ENCODE results near the gene GGTA1.
A peak's percentile ranks its signal among the peaks of the same experiment; 100 is the strongest.
"Not testable (repeated sequence)": the region's sequence is repeated elsewhere in the genome, so short reads cannot be mapped to it uniquely, and the experiment has no call there.

The GGTA1 gene

DNA sequence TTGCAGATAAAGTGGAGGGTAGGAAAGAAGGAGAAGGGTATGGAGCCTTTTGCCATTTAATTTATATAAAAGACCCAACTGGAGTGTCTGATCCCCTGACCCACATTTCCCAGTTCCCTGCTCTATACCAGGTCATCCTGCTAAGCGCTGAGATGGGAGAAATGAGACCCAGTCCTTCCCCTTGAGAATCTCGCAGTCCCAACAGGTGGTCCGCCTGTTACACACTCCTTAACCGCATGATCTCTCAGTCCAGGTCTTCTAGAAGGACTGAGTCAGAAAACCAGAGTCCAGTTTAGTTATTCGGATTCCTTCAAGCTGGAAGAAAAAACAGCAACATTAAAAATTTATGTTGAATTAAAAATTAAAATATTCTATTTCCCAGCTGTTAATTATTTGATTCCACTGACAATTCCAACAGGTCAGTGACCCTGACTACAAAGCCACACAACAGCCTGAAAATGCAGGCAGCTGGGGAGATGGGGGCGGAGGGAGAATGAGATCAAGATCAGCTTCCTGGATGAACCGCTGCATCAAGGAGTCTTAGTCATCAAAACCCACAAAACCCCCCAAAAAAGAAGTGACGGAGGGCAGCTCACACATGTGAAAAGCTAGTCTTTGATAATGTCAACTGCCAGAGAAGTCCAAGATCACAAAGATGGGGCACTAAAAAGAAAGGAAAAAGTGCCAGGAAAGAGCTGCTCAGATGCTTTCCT, 44.0 kb downstream of the GGTA1 start:
- peak; percentile 63 for DNase-seq

DNA sequence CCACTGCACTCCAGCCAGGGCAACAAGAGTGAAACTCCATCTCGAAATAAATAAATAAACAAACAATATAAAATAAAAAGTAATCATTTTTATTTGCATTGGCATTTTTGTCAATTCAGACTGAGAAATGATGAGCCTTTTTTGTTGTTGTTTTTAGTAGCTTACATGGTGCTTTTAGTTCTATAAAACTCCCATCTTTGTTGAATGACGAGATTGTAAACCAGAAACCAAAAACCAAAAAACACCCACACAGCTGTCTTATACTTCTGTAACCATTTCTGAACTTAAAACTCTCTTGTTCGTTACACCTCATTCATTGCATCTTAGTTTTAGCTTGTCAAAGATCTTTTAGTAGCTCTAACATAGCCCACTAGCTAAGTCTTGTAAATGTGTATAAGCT, 44.7 kb downstream of the GGTA1 start:
- DNase-seq = peak; percentile 3

DNA sequence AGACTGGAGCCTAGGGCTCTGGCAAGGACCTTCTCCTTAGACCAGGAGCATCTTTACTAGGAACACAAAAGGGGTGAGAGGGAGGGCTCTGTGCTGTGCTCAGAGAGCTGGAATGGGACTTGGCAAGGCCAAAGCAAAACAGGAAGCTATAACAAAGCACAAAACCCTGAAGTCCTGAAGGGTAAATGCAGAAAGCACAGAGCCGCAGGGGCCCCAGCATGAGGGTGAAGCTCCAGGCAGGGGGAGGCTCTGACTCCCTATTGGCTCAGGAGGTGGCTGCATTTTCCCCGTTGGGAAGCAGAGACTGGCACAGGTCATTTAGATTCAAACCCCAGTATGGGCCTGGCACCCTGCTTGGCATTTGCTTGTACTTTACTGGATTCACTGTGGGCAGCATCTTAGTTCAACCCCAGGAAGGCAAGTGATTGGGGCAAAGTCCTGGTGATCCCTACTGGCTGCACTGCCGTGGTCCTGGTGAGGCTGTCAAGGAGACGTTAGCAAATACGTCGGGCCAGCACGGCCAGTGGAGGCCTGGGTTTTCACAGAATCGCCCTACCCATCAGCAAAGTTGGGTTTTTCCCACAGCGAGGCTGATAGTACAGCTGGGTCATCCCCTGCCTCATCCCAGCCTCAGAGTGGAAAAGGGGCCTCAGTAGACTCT, 46.3 kb downstream of the GGTA1 start:
- DNase-seq = no peak

DNA sequence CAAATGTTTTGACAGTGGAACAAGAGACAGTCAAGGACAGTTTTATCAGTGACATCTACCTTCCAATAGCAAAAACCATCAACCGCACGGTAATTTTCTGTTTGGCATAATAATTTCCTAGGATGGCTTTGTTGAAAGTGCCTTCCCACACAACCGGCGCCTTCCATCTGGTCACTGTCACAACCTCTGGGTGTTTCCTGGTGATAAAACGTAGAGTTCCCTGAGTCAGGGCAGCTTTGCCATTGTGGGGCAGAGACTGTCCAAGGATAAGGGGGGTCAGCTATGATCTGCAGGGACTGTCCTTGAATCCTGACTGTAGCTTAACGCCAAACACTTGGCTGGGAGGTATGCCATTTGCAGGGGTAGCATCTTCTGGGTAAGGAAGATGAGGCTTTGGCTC, 47.6 kb downstream of the GGTA1 start:
- DNase-seq = no peak

DNA sequence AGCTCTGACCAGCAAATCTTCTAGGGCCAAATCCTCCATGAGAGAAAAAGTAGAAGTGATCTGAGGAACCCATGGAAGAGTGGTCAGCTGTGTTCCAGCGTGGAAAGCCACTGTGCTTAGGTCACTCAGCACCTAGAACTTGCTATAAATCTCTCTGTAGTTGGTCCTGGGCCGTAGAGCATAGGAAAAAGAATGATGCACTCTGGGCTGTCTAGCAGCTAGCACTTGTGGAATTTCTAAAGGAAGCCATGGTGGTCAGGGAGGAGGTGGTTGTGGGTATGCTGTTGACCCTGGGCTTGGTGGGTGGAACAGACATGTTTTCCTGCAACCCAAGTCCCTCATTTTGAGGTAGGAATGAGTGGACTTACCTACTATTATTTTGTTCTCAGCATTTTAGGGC, 48.1 kb downstream of the GGTA1 start:
- no peak for DNase-seq

DNA sequence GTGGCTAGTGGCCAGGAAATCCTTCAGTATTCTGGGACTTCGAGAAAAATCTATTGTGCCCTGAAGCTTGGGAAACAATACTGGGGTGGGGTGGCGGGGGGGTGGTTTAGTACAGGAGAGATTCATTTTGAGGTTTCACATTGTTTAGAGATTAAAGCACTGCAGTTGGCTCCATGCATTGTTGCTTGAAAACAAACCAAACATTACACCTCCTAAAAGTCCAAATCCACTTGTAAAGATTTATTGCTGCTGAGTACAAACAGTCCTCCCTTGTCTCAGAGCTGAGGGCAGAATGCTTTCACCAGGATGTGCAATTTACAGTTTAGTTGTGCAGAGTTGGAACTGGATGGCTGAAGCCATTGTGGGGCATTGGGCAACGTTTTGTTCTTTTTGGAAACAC, 49.4 kb downstream of the GGTA1 start:
- DNase-seq = no peak

DNA sequence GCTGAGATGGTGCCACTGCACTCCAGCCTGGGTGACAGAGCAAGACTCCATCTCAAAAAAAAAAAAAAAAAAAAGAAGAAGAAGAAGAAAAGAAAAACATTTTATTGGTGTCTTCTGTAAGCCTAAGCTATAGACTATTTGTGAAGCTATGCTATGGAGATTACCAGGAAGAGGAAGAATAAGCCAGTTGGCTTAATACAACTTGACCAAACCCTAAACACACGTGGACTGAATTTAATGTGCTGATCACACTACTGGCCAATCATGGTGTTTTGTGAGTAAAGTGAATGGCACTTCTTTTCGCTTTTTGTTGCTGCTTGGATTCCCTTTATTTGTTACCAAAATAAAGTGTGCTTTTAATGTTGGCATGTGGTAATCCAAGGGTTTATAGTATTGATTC, 49.9 kb downstream of the GGTA1 start:
- no peak for DNase-seq

DNA sequence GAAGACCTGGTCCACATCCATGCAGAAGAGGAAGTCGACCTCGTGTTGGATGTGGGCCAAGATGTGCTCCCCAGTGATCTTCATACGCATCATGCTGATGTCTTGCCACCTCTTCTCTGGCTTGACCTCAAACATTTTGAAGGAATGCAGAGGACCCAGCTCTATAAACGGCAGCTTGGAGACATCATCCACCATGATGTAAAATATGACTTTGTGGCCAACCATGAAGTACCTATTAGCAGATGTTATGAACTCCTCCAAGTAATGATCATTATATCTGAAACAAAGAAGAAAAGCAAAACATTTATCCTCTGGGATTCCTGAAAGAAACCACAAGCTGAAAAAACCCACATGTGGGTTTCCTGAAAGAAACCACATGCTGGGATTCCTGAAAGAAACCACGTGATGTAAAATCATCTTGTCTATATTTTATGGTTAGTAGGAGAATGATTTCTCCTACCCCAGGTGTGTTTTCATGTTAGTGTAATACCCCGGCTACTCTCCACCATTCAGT, 52.3 kb downstream of the GGTA1 start:
- peak; percentile 2 for DNase-seq

DNA sequence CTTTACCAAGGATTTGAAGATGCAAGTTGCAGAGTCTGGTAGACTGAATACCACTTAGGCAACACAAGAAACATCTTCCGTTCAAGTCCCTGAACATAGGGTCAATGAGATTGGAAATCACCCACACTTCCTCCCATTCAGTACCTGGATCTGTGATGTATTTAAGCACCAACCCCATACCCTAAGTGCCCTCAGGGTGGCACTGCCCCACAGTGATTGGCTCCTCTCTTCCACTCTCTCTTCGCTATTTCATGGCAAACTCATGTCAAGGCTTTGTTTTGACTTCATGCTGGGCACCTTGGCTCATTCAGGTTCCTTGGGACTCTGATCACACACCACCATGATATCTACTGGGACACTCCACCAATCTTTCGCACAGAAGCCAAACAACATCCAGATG, 53.7 kb downstream of the GGTA1 start:
- no peak for DNase-seq

DNA sequence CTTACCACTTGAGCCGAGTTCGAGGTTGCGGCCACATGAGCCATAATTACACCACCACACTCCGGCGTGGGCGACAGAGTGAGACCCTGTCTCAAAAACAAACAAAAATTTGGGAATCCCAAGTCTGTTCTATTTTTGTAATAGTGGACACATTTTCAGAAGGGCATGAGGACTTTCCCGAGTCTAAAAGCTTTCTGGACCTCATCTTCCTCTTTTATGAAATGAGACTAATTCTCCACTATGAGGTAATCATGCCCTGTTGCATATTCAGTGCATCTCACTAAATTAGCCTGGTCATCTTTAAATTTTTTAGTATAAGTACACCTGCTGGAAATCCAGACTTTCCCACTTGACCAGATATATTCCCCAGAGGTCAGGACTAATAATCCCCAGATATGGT, 55.7 kb downstream of the GGTA1 start:
- DNase-seq = no peak

DNA sequence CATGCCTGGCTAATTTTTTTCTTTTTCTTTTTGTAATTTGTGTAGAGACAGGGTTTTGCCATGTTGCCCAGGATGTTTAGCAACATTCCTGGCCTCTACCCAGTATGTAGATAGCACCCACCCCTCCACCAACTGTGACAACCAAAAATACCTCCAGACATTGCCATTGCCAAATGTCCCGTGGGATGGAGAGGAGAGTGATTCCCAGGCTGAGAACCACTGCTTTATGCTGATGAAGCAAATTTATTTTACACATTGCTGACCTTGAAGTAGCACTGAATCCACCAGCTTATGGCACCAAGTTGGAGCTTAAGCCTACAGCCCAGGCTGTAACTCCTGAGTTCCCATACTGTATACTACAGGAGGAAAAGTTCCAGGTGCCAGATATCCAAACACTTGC, 58.5 kb downstream of the GGTA1 start:
- DNase-seq = no peak

DNA sequence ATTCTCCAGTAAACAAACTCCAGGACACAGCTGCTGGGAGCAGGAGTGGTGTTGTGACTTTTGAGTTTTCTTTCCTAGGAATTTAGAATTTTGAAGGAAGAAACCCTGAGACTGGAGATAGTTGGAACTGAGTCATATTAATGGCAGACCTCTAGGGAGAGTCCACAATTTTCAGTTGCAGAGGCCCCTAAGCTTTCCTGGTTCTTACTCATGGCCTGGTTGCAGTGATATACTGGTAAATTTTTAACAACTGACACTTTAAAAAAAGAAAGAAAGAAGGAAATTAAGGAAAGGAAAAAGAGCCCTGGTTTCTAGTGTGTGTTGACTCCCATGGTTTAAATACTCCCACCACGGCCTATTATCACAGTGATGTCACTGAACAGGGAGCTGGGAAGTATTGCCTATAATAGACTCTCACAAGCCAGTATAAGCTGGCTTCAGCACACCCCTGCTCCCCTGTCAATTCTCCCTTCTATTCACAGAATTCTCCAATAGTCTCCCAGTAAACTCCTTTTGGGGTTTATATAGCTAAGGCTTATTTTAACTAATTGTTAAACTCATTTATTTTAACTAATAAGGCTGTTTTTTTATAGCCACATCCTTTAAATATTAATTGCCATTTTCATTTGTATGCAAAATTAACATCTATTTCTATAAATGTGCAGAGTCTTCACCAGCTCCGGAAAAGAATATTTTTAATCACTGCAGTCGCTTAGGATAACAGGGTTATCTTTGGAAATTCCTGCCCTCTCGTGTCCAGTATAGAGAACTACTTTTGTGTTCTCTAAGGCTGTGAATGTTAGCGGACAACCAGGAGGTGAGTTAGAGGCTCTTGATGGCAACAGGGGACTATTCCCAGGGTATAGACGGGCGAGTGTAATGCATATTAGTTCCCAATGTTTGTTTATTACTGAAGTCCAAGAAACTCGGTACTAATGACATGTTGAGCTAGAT, 59.7 kb downstream of the GGTA1 start:
- no peak for DNase-seq

DNA sequence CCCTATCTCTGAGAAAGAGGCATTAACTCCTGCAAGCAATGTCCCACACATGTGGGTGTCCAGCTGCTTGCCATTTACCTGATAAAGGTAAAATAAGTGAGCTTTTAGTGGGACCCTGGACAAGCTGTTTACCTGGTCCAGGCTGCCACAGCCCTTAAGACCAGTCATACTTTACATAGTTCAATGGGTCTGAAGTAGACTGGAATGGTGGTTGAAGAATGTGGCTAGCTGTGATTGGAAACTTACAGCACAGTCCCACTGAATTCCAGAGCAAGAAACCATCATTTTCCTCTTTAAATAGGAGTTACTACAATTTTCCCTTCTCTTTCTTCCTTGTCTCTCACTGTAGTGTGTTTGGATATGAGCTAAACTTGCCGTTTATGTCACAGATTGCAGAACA, 60.6 kb downstream of the GGTA1 start:
- DNase-seq = no peak

DNA sequence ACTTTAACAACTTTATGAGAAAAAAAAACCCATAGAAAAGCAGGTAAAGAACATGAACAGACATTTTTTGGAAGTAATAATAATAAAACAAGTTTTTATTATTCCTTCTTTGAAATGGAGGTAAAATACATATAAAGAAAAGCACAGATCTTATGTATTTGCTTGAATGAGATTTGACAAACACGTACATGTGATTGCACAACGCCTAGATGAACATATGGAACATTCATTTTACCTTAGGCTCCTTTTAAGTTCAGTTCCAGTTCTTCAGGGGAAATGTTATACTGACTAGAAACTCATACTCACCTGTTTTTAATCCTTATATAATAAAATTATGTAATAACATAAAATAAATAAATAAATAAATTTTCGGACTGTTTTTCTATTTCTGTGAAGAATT, 61.8 kb downstream of the GGTA1 start:
- no peak for DNase-seq

DNA sequence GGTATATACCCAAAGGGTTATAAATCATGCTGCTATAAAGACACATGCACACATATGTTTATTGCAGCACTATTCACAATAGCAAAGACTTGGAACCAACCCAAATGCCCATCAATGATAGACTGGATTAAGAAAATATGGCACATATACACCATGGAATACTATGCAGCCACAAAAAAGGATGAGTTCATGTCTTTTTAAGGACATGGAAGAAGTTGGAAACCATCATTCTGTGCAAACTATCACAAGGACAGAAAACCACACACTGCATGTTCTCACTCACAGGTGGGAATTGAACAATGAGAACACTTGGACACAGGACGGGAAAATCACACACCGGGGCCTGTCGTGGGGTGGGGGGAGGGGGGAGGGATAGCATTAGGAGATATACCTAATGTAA, 62.6 kb downstream of the GGTA1 start:
- not testable (repeated sequence) for DNase-seq

DNA sequence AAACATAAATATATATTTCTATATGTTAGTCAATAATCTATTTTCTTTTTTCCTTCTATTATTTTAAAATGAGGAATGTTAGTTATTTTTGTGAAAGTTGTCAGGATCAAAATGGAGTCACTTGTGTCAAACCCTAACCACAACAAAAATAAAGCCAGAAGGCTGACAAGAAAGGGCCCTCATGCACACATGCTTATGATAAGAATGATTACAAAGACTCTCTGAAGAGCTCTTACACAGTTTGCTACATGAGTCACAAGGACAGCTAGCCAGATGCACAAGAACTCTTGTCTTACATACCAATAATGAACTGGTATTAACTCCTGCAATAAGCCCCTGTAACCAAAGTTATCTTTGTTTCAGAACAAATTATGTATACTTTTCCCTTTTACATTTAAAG, 64.7 kb downstream of the GGTA1 start:
- peak; percentile 15 for DNase-seq

DNA sequence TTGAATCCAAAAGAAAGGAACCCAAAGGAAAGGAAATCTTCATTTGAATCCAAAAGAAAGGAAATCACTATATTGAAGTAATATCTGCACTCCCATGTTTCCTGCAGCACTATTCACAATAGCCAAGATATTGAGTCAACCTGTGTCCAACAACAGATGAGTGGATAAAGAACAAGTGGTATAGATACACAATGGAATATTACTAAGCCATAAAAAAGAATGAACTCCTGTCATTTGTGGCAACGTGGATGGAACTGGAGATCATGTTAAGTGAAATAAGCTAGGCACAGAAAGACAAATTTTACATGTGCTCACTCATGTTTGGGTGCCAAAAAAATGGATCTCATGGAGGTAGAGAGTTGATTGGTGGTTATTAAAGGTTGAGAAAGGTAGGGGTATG, 71.7 kb downstream of the GGTA1 start:
- no peak for DNase-seq

DNA sequence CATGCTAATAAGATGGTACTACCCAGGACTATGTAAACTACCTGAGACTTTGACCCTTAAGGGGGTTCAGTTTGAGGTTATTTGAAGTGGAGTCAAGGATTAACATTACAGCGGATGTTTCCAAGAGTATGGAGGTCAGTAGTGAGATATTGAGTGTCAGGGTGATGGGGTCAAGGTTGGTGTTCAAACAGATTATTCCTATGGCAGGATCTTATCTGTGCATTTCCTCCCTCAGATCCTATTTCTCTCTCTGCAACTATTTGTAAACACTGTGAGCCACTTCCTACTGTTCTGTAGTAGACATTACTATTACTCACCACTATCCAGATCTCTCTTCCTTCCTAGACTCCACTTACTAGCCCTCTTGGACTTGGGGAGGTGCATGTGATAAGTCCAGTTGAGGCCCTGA, 75.6 kb downstream of the GGTA1 start:
- DNase-seq = no peak

DNA sequence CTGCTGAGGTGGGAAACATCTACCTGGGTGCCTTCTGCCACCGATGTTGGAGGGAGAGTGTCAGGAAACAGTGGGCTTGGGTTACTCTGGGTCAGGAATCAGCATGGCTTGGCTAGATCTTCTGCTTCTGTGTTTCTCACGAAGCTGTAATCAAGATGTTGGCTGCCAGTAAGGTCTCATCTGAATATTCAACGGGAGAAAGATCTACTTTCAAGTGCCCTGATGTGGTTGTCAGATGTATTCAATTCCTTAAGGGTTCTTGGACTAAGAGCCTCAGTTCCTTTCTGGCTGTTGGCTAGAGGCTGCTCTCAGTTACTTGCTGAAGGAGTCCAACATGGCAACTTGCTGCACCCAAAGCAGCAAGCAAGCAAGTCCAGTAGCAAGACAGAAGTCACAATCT, 87.7 kb downstream of the GGTA1 start:
- DNase-seq = no peak

DNA sequence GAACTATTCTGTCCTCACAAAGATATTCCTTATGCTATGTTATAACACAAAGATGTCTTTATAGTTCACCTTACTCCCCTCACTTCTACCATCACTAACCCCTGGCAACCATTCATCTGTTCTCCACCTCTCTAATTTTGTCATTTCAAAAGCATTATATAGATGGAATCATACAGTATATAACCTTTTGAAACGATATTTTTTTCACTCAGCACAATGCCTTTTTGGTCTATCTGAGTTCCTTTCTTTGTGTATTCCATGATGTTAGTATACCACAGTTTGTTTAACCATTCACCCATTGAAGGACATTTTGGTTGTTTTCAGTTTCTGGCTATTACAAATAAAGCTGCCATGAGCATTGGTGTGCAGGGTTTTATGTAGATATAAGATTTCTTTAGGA, 93.7 kb downstream of the GGTA1 start:
- DNase-seq = no peak

All from OCI-M1 (cell line).